T-cell (primary cell): ENCODE results near the gene ELMO3. TPM values are rescaled to one million over a fixed set of nuclear protein-coding genes. Genes with fewer than 3 reads are reported as not detected.

Source experiments
- ATAC-seq, 4 experiments: fragments of 200-7000 bp in 3 of 4; fragments of 150-1000 bp in 1 of 4; cut with Tn5 transposase; replicated peaks in 1 of 4; 1 replicate in 3 of 4; 2 replicates in 1 of 4; pipeline ENCODE4 v1.10.0; 2021; ENCODE audit warnings: moderate library complexity in 3 of 4, mild to moderate bottlenecking in 2 of 4, moderate number of reproducible peaks in 1 of 4
- CTCF ChIA-PET, 2 donors: fragments of 300-600 bp; sonication (Branson Sonifier 250); formaldehyde crosslinking; loops; one replicate each; lab custom pipeline; 2022; ENCODE audit warnings: antibody characterized with exemption in 2 of 2; lab: Charles Lee
- POLR2A ChIA-PET, 2 donors: fragments of 300-600 bp; sonication (Branson Sonifier 250); formaldehyde crosslinking; loops; one replicate each; lab custom pipeline; 2022; ENCODE audit warnings: antibody characterized with exemption in 2 of 2; lab: Charles Lee
- DNase-seq, 35 experiments: peaks; one replicate each; pipeline versions ENCODE4 v3.0.0 to v3.0.0-alpha.2; 2013 to 2023
- H3K27ac ChIP-seq: one replicate; pipeline ENCODE4 v1.5.1; 2013; ENCODE audit warnings: low read length
- H3K27me3 ChIP-seq, 2 experiments: replicated peaks in 1 of 2; 1 replicate in 1 of 2; 2 replicates in 1 of 2; pipeline versions ENCODE4 v1.6.1 to v1.7.0; 2013; ENCODE audit warnings: low read length in 1 of 2, mixed read lengths in 1 of 2; ENCODE audit not compliant: control insufficient read depth in 2 of 2, insufficient read depth in 2 of 2; ENCODE audit errors: extremely low read depth in 1 of 2
- H3K36me3 ChIP-seq, 2 donors: 1 replicate in 1 of 2; 2 replicates in 1 of 2; pipeline versions ENCODE4 v1.6.1 to v1.7.0; 2013; ENCODE audit warnings: low read length in 1 of 2; ENCODE audit not compliant: control insufficient read depth in 2 of 2, insufficient read depth in 1 of 2; ENCODE audit errors: extremely low read depth in 1 of 2
- H3K4me1 ChIP-seq, 2 experiments: 1 replicate in 1 of 2; 2 replicates in 1 of 2; pipeline versions ENCODE4 v1.6.1 to v1.7.0; 2013; ENCODE audit warnings: low read length in 2 of 2, mixed read lengths in 1 of 2; ENCODE audit not compliant: insufficient read depth in 2 of 2, control insufficient read depth in 1 of 2; ENCODE audit errors: extremely low read depth in 1 of 2
- H3K4me3 ChIP-seq, 2 donors: 1 replicate in 1 of 2; 2 replicates in 1 of 2; pipeline versions ENCODE4 v1.5.1 to v1.7.0; 2013; ENCODE audit warnings: mild to moderate bottlenecking in 2 of 2, low read length in 1 of 2, moderate library complexity in 1 of 2; ENCODE audit not compliant: control insufficient read depth in 1 of 2; ENCODE audit errors: extremely low read depth in 1 of 2
- H3K9me3 ChIP-seq: 2 replicates; pipeline ENCODE4 v1.7.0; 2013
- H3K27ac Mint-ChIP-seq, 2 donors: one replicate each; pipeline ENCODE4 v1.8.0; 2020 to 2021; ENCODE audit warnings: mild to moderate bottlenecking in 2 of 2, mixed read lengths in 2 of 2
- H3K27me3 Mint-ChIP-seq, 2 donors: one replicate each; pipeline ENCODE4 v1.8.0; 2021 to 2022; ENCODE audit warnings: mixed read lengths in 2 of 2
- H3K36me3 Mint-ChIP-seq: one replicate; pipeline ENCODE4 v1.8.0; 2021; ENCODE audit warnings: mixed read lengths
- H3K4me1 Mint-ChIP-seq, 3 donors: one replicate each; pipeline ENCODE4 v1.8.0; 2020 to 2022; ENCODE audit warnings: mixed read lengths in 3 of 3, mild to moderate bottlenecking in 1 of 3
- H3K4me3 Mint-ChIP-seq, 3 donors: one replicate each; pipeline ENCODE4 v1.8.0; 2020 to 2022; ENCODE audit warnings: mild to moderate bottlenecking in 3 of 3, mixed read lengths in 3 of 3, moderate library complexity in 3 of 3
- H3K9me3 Mint-ChIP-seq, 3 donors: one replicate each; pipeline ENCODE4 v1.8.0; 2020 to 2022; ENCODE audit warnings: mixed read lengths in 3 of 3
- WGBS: methylation state at CpG from one replicate; pipeline ENCODE4 v1.1.5; 2013; ENCODE audit warnings: missing lambda C conversion rate; ENCODE audit not compliant: insufficient coverage; 5-methylcytosine and 5-hydroxymethylcytosine counted together
- total RNA-seq, 35 experiments: library from RNA in 6 of 35; stranded (reverse) in 6 of 35; fragments of 120-200 nt in 1 of 35; gene quantifications; one replicate each; pipeline versions ENCODE4 v1.2.1 to v1.2.4 and lab custom pipeline; 2013 to 2026

Gene ELMO3
- total RNA-seq, 5 donors from 2014 or later (not counting 1 experiment from before 2014, with no cell fraction given) = 3.8 to 11.7 (median 8.8) TPM

GRCh38 chr16:67157892-67158635 is 40.9 kb upstream of the ELMO3 start:
- CTCF ChIA-PET = interaction anchor here (0.5 to 1.6 kb wide), 9 partner anchors 10 to 183 kb away, joined by 3 to 8 read pairs (median 3); partner anchors contain the start of gene FHOD1 (in 1 of the 2)
- 61% methylated on average over 2 of the region's 7 CpGs for WGBS
- H3K4me1 Mint-ChIP-seq = peaks cover 53 to 68% (median 62%) of the 10 kb centered on the region in 3 donors

GRCh38 chr16:67158637-67159600 is 40.0 kb upstream of the ELMO3 start:
- H3K27me3 Mint-ChIP-seq = peaks cover 10 to 11% of the 10 kb centered on the region in 2 donors
- H3K4me3 Mint-ChIP-seq = peak overlapping the region; percentile 87 to 93 (median 92)
- Histone ChIP-seq H3K4me1 (peaks cover 28 to 93% of the 10 kb centered on the region in 2 experiments), H3K9me3 (no peaks in the 10 kb centered on the region), H3K27me3 (peaks cover 6 to 35% of the 10 kb centered on the region in 2 experiments), H3K27ac (peak overlapping the region; percentile 98), H3K36me3 (peaks cover 0 to 3% of the 10 kb centered on the region in 2 donors), H3K4me3 (peak overlapping the region; percentile 96 to 97)
- peak overlapping the region; percentile 97 to 100 for H3K27ac Mint-ChIP-seq
- no peaks in the 10 kb centered on the region for H3K9me3 Mint-ChIP-seq
- CTCF ChIA-PET = interaction anchor here (0.5 to 2.3 kb wide), 7 partner anchors 15 to 205 kb away, joined by 3 to 14 read pairs (median 4); no protein-coding TSS in a partner anchor
- peaks cover 6% of the 10 kb centered on the region for H3K36me3 Mint-ChIP-seq
- ATAC-seq (peak; percentile 35 to 53 (median 36)), DNase-seq (peak; percentile 56 to 88 (median 73))
- peaks cover 46 to 65% (median 59%) of the 10 kb centered on the region in 3 donors for H3K4me1 Mint-ChIP-seq
- POLR2A ChIA-PET = interaction anchor here in 1 of 2 donors (0.5 kb wide), 1 partner anchor 137 kb away, joined by 6 read pairs; no protein-coding TSS in a partner anchor
- 1% methylated on average over 32 of the region's 34 CpGs for WGBS

More at GRCh38 chr16:67157892-67158635, 40.9 kb upstream of the ELMO3 start:
- Mint-ChIP-seq H3K4me3 (peak overlapping the region; percentile 87 to 93 (median 92)), H3K27ac (peak overlapping the region; percentile 97 to 100), H3K27me3 (peaks cover 8 to 10% of the 10 kb centered on the region in 2 donors), H3K9me3 (no peaks in the 10 kb centered on the region), H3K36me3 (peaks cover 6% of the 10 kb centered on the region)
- Histone ChIP-seq H3K9me3 (no peaks in the 10 kb centered on the region), H3K27ac (peak overlapping the region; percentile 98), H3K36me3 (peaks cover 0 to 3% of the 10 kb centered on the region in 2 donors), H3K4me1 (peaks cover 26 to 84% of the 10 kb centered on the region in 2 experiments), H3K4me3 (peak overlapping the region in 1 of 2 donors; percentile 96), H3K27me3 (peaks cover 6 to 28% of the 10 kb centered on the region in 2 experiments)
- ATAC-seq (peak in 1 of 4 experiments; percentile 4), DNase-seq (peak in 1 of 35 experiments; percentile 61)
- POLR2A ChIA-PET = interaction anchor here in 1 of 2 donors (0.8 kb wide), 1 partner anchor 86 kb away, joined by 4 read pairs; no protein-coding TSS in a partner anchor

GRCh38 chr16:67161595-67162058 is 37.3 kb upstream of the ELMO3 start:
- Histone ChIP-seq H3K27ac (no peak overlapping the region), H3K36me3 (no peaks in the 10 kb centered on the region), H3K9me3 (no peaks in the 10 kb centered on the region), H3K4me3 (peak overlapping the region in 1 of 2 donors; percentile 97), H3K4me1 (peaks cover 29 to 85% of the 10 kb centered on the region in 2 experiments), H3K27me3 (peaks cover 6 to 59% of the 10 kb centered on the region in 2 experiments)
- peaks cover 41 to 64% (median 50%) of the 10 kb centered on the region in 3 donors for H3K4me1 Mint-ChIP-seq
- ChIA-PET CTCF (no interaction called here), POLR2A (no interaction called here)
- H3K9me3 Mint-ChIP-seq = no peaks in the 10 kb centered on the region
- WGBS = 75% methylated on average over 21 of the region's 25 CpGs
- ATAC-seq (no peak), DNase-seq (no peak)
- H3K27ac Mint-ChIP-seq = no peak overlapping the region
- H3K36me3 Mint-ChIP-seq = peaks cover 6% of the 10 kb centered on the region
- H3K27me3 Mint-ChIP-seq = peaks cover 13 to 31% of the 10 kb centered on the region in 2 donors
- H3K4me3 Mint-ChIP-seq = peak overlapping the region; percentile 9 to 87 (median 41)

GRCh38 chr16:67162506-67163163 is 36.3 kb upstream of the ELMO3 start:
- Histone ChIP-seq H3K9me3 (no peaks in the 10 kb centered on the region), H3K4me3 (peak overlapping the region; percentile 16 to 62), H3K27ac (no peak overlapping the region), H3K36me3 (no peaks in the 10 kb centered on the region), H3K4me1 (peaks cover 29 to 75% of the 10 kb centered on the region in 2 experiments), H3K27me3 (peaks cover 6 to 69% of the 10 kb centered on the region in 2 experiments)
- DNase-seq = no peak
- WGBS = 29% methylated on average over 37 of the region's 44 CpGs
- ChIA-PET CTCF (no interaction called here), POLR2A (interaction anchor here in 1 of 2 donors (0.9 kb wide), 1 partner anchor 14 kb away, joined by 3 read pairs; no protein-coding TSS in a partner anchor)
- peaks cover 22 to 41% of the 10 kb centered on the region in 2 donors for H3K27me3 Mint-ChIP-seq
- ATAC-seq = no peak
- no peak overlapping the region for H3K27ac Mint-ChIP-seq
- H3K36me3 Mint-ChIP-seq = peaks cover 4% of the 10 kb centered on the region
- peak overlapping the region in 2 of 3 donors; percentile 41 to 87 for H3K4me3 Mint-ChIP-seq
- H3K4me1 Mint-ChIP-seq = peaks cover 31 to 55% (median 40%) of the 10 kb centered on the region in 3 donors
- no peaks in the 10 kb centered on the region for H3K9me3 Mint-ChIP-seq

- H3K27me3 Mint-ChIP-seq = peaks cover 27 to 49% of the 10 kb centered on the region in 2 donors
- Histone ChIP-seq H3K36me3 (no peaks in the 10 kb centered on the region), H3K27ac (no peak overlapping the region), H3K27me3 (peaks cover 6 to 77% of the 10 kb centered on the region in 2 experiments), H3K9me3 (no peaks in the 10 kb centered on the region), H3K4me1 (peaks cover 24 to 68% of the 10 kb centered on the region in 2 experiments), H3K4me3 (peak overlapping the region; percentile 20 to 62)
- peaks cover 24 to 49% (median 33%) of the 10 kb centered on the region in 3 donors for H3K4me1 Mint-ChIP-seq
- WGBS = 3% methylated on average over 89 of the region's 99 CpGs
- DNase-seq (peak in 10 of 35 experiments; percentile 17 to 64 (median 37)), ATAC-seq (peak in 2 of 4 experiments; percentile 3)
- ChIA-PET CTCF (interaction anchor here in 1 of 2 donors (0.7 kb wide), 1 partner anchor 12 kb away, joined by 3 read pairs; no protein-coding TSS in a partner anchor), POLR2A (interaction anchor here in 1 of 2 donors (0.9 kb wide), 1 partner anchor 14 kb away, joined by 3 read pairs; no protein-coding TSS in a partner anchor)
- peak overlapping the region in 2 of 3 donors; percentile 58 to 87 for H3K4me3 Mint-ChIP-seq
- no peaks in the 10 kb centered on the region for H3K36me3 Mint-ChIP-seq
- no peak overlapping the region for H3K27ac Mint-ChIP-seq
- no peaks in the 10 kb centered on the region for H3K9me3 Mint-ChIP-seq
Observed at GRCh38 chr16:67163164-67163998, 35.5 kb upstream of the ELMO3 start.
